Central memory CD8-positive, alpha-beta T cell (primary cell): Measurements from ENCODE around the gene PLXNA2.

Experiments used
- ATAC-seq: fragments of 150-1000 bp; cut with Tn5 transposase; replicated peaks from 2 replicates; pipeline ENCODE4 v1.10.0; 2022; ENCODE audit warnings: mild to moderate bottlenecking, moderate FRiP score, moderate number of reproducible peaks; ENCODE audit not compliant: poor library complexity, severe bottlenecking; ENCODE audit errors: extremely low read depth
- DNase-seq, 2 donors: peaks; one replicate each; pipeline ENCODE4 v3.0.0; 2021; ENCODE audit warnings: low spot score in 2 of 2
- H3K27ac Mint-ChIP-seq: one replicate; pipeline ENCODE4 v1.8.0; 2022; ENCODE audit warnings: low read depth, mild to moderate bottlenecking, moderate library complexity, mixed read lengths
- H3K27me3 Mint-ChIP-seq: one replicate; pipeline ENCODE4 v1.8.0; 2022; ENCODE audit warnings: mixed read lengths
- H3K36me3 Mint-ChIP-seq: one replicate; pipeline ENCODE4 v1.8.0; 2022; ENCODE audit warnings: mild to moderate bottlenecking, moderate library complexity, mixed read lengths; ENCODE audit not compliant: insufficient read depth
- H3K4me1 Mint-ChIP-seq: one replicate; pipeline ENCODE4 v1.8.0; 2022; ENCODE audit warnings: mixed read lengths
- H3K4me3 Mint-ChIP-seq: one replicate; pipeline ENCODE4 v1.8.0; 2022; ENCODE audit warnings: mild to moderate bottlenecking, moderate library complexity, mixed read lengths
- H3K9me3 Mint-ChIP-seq: one replicate; pipeline ENCODE4 v1.8.0; 2022; ENCODE audit warnings: mixed read lengths

Gene PLXNA2

DNA sequence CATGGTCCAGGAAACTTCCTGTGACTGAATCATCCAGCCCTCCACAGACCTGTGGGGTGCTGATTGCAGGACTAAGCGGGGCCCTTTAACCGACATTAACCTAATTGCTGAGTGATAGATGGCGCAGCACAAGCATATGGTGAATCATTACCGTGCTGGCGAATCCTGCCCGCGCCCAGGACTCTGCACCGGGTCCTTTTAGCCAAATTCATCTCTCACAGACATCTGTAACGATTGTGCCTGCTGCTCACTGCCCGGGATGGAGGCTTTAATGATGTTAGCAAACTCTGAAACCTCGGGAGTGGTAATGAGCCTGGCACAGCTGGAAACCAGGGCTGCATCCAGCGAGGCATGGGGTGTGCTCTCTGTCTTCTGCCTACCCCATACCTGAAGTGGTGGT, 185.9 kb downstream of the PLXNA2 start:
- no peak for DNase-seq
- Mint-ChIP-seq H3K27ac (no peak overlapping the region), H3K4me3 (no peak overlapping the region), H3K4me1 (no peaks in the 10 kb centered on the region), H3K9me3 (no peaks in the 10 kb centered on the region), H3K36me3 (no peaks in the 10 kb centered on the region), H3K27me3 (peaks cover 62% of the 10 kb centered on the region)
- ATAC-seq = no peak

DNA sequence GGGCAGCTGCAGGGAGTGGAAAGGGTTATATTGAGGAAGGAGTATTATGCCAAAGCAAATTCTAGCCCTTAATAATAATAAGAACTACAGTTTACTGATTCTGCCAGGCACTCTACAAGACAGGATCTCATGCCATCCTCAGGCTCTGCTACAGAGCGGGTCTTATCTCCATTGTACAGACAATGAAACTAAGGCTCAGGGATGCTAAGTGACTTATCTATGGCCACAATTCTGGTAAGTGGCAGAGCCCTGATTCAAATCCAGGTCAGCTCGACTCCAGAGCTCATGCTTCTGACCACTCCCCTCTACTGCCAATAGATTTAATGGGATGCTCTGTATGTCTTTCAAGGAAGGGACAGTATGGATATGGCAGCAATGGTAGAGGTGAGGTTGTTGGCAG, 187.1 kb downstream of the PLXNA2 start:
- Mint-ChIP-seq H3K36me3 (no peaks in the 10 kb centered on the region), H3K4me1 (no peaks in the 10 kb centered on the region), H3K9me3 (no peaks in the 10 kb centered on the region), H3K27ac (no peak overlapping the region), H3K27me3 (peaks cover 50% of the 10 kb centered on the region), H3K4me3 (no peak overlapping the region)
- no peak for ATAC-seq
- no peak for DNase-seq

DNA sequence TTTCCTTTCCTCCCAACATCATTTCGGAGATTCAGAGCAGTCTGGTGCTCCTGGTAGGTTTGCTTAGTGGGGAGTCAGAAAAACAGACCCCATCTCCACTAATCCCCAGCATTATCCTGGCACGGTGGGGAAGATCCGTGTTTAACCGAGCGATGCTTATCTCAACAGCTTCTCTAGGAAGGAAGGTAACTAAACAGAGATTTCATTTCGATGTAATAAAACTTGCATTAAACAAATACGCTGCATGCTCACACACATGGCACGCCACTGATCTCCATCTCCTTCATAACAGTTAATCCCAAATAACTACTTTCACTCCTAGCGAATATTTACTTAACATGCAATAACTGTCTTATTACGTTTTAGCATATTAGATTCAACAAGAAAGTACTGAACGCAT, 188.6 kb downstream of the PLXNA2 start:
- H3K36me3 Mint-ChIP-seq = no peaks in the 10 kb centered on the region
- DNase-seq (no peak), ATAC-seq (no peak)
- peaks cover 45% of the 10 kb centered on the region for H3K27me3 Mint-ChIP-seq
- no peaks in the 10 kb centered on the region for H3K9me3 Mint-ChIP-seq
- no peak overlapping the region for H3K4me3 Mint-ChIP-seq
- no peak overlapping the region for H3K27ac Mint-ChIP-seq
- no peaks in the 10 kb centered on the region for H3K4me1 Mint-ChIP-seq

DNA sequence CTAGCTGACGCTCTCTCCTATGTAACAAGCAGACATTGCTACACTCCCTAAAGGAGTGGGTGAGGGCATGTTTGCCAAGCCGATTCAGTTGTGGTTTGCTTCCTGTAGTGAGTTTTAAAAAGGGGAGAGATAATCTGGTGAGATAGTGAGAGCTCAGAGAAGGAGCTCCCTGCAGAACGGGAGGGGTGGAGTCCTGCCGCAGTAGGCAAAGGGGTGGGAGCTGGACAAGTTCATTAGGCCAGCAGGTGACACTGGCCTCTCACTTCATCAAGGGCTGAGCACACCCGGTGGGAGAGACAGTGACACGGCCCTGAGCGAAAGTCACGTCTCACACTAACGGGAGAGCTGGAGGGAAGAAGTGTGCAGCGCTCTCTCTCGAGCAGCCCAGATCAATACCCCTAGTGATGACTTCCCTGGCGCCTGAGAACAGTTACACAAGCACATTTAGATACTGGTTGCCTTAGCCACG, 189.2 kb downstream of the PLXNA2 start:
- DNase-seq (no peak), ATAC-seq (no peak)
- Mint-ChIP-seq H3K27ac (no peak overlapping the region), H3K36me3 (no peaks in the 10 kb centered on the region), H3K4me1 (no peaks in the 10 kb centered on the region), H3K9me3 (no peaks in the 10 kb centered on the region), H3K4me3 (no peak overlapping the region), H3K27me3 (peaks cover 40% of the 10 kb centered on the region)

DNA sequence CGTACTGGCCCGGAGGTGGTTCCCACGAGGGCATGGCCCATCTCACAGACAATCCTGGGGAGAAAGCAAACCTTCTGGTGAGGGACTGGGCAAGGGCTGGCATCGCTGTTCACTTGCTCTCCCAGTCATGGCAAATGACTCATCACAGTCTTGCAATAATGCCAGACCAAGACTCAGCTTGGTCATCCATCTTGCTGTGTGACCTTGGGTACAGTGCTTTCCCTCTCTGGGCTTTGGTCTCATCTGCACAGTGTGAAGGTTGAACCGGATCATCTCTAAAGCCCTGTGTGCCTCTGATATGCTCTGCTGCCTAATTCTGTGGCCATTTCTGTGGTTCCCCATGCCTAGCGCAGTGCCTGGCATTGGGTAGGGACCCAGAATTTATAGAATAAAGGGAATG, 189.7 kb downstream of the PLXNA2 start:
- Mint-ChIP-seq H3K36me3 (no peaks in the 10 kb centered on the region), H3K27me3 (peaks cover 35% of the 10 kb centered on the region), H3K27ac (no peak overlapping the region), H3K4me1 (no peaks in the 10 kb centered on the region), H3K4me3 (no peak overlapping the region), H3K9me3 (no peaks in the 10 kb centered on the region)
- DNase-seq (no peak), ATAC-seq (no peak)

DNA sequence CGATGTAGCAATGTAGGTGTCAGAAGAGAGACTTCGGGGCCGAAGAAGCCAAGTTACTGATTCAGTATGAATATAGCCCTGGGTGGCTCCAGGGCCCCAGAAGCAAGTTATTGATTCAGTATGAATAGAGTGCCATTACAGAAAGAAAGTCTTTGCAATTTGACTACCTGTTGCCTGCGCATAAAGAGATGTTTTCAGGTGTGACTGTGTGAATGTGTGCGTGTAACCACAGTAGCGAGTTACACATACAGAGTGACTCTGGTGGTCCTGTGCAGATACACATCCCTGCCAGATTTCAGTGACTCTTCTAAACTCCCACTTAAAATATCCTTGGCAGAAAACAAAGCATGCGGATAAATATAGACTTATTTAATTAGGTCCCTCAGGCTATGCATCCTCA, 190.5 kb downstream of the PLXNA2 start:
- ATAC-seq = no peak
- H3K27ac Mint-ChIP-seq = no peak overlapping the region
- H3K9me3 Mint-ChIP-seq = no peaks in the 10 kb centered on the region

DNA sequence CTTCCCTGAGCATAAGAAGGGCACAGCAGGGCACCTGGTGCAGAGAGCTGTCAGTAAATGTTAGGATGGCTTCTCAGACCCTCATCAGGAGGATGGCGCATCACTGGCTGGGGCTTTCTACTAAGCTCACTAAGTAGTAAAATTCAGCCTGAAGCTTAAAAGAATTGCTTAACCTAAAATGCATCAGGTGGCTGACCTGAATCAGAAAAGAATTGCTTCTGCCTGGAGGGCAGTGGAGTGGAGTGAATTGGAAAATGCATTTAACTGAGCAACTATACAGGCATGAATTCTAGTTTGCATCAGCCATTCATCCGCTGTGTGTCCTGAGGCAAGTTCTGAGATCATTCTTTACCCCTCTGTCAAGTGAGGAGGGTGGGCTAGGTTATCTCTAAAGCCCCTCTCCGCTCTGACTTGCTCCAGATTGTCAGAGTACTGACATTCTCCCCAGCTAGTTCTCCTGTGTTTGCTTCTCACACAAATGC, 191.2 kb downstream of the PLXNA2 start:
- H3K4me1 Mint-ChIP-seq = no peaks in the 10 kb centered on the region
- peaks cover 28% of the 10 kb centered on the region for H3K27me3 Mint-ChIP-seq
- H3K27ac Mint-ChIP-seq = no peak overlapping the region
- DNase-seq (no peak), ATAC-seq (no peak)
- H3K9me3 Mint-ChIP-seq = no peaks in the 10 kb centered on the region
- no peaks in the 10 kb centered on the region for H3K36me3 Mint-ChIP-seq
- H3K4me3 Mint-ChIP-seq = no peak overlapping the region

More for the DNA sequence above, 190.5 kb downstream of the PLXNA2 start:
- peaks cover 28% of the 10 kb centered on the region for H3K27me3 Mint-ChIP-seq
- H3K4me1 Mint-ChIP-seq = no peaks in the 10 kb centered on the region
- no peaks in the 10 kb centered on the region for H3K36me3 Mint-ChIP-seq
- H3K4me3 Mint-ChIP-seq = no peak overlapping the region
- no peak for DNase-seq

DNA sequence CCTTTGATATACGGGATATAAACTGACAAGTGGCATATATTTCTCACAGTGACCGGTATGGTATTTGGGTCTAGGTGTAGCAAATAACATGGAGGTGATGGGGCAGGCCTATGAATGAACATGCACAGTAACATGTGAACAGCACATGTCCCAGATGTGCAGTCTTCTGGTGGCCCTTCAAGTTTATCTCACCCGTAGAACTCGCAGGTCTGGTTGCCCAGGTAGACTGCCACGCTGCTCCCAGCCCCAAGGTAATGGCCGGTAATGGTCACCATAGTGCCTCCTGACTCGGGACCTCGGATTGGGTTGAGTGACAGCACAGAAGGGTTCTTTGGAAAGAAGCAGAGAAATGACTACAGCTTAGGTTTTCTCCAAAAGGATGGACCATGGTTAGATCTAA, 192.0 kb downstream of the PLXNA2 start:
- peaks cover 28% of the 10 kb centered on the region for H3K27me3 Mint-ChIP-seq
- H3K4me1 Mint-ChIP-seq = no peaks in the 10 kb centered on the region
- H3K4me3 Mint-ChIP-seq = no peak overlapping the region
- DNase-seq = no peak
- no peak overlapping the region for H3K27ac Mint-ChIP-seq
- no peaks in the 10 kb centered on the region for H3K36me3 Mint-ChIP-seq
- no peaks in the 10 kb centered on the region for H3K9me3 Mint-ChIP-seq
- ATAC-seq = no peak

DNA sequence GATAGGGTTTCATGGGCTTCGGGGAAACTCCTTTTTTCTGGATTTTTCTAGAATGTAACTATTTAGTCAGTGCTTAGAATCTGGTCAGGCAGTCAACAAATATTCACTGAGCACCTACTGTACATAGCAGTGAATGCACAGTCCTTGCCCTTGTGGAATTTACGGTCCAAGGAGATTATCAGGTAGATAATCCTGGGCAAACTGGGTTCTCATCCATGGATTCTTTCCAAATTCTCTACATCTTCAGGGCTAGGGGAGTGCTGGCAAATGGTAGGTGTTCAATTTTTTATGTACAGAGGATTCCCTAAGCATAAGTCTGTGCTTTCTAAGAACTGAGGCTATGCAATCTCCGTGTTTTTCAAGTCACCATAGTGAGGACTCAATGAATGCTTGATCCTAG, 192.5 kb downstream of the PLXNA2 start:
- no peak for ATAC-seq
- Mint-ChIP-seq H3K27ac (no peak overlapping the region), H3K36me3 (no peaks in the 10 kb centered on the region), H3K9me3 (no peaks in the 10 kb centered on the region), H3K27me3 (peaks cover 24% of the 10 kb centered on the region), H3K4me1 (no peaks in the 10 kb centered on the region), H3K4me3 (no peak overlapping the region)
- no peak for DNase-seq

DNA sequence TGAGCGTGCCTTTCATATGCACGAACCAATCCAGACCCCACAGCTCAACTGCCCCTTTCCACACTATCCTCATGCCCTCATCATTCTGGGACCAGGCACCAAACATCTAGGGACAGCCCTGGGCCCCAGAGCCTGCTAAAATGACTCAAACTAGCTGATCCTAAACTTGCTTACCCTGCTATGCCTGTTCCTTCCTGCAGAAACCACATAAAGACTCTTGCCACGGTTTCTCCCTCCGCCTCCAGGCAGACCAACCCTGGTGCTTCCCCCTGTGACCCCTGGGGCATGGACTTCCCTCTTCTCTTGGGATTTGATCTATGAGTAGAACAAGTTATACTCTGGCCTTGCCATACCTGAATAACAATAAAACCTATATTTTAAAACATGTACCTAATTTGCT, 195.3 kb downstream of the PLXNA2 start:
- Mint-ChIP-seq H3K27me3 (peaks cover 10% of the 10 kb centered on the region), H3K4me3 (no peak overlapping the region), H3K4me1 (no peaks in the 10 kb centered on the region), H3K9me3 (no peaks in the 10 kb centered on the region), H3K27ac (no peak overlapping the region), H3K36me3 (no peaks in the 10 kb centered on the region)
- no peak for ATAC-seq
- no peak for DNase-seq

DNA sequence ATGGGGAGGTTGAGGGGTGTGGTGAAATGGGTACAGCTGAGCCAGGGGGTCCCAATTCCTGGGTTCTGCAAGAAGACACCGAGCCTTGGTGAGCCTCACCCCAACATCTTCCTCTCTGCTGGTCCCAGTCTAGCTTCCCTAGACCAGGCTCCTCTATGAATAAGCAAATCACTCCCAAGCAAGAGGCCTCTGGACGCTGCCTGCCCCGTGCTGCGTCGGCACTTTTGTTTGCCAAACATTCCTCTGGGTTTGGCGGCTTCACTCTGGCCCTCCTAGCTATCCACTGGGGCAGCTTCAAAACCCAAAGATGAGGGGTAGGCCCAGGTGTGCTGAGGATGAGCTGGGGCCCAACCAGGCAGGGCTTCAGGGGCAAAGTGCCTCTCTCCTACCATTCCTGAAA, 196.2 kb downstream of the PLXNA2 start:
- ATAC-seq (no peak), DNase-seq (no peak)
- Mint-ChIP-seq H3K4me1 (no peaks in the 10 kb centered on the region), H3K4me3 (no peak overlapping the region), H3K36me3 (no peaks in the 10 kb centered on the region), H3K27ac (no peak overlapping the region), H3K9me3 (no peaks in the 10 kb centered on the region), H3K27me3 (peaks cover 10% of the 10 kb centered on the region)

DNA sequence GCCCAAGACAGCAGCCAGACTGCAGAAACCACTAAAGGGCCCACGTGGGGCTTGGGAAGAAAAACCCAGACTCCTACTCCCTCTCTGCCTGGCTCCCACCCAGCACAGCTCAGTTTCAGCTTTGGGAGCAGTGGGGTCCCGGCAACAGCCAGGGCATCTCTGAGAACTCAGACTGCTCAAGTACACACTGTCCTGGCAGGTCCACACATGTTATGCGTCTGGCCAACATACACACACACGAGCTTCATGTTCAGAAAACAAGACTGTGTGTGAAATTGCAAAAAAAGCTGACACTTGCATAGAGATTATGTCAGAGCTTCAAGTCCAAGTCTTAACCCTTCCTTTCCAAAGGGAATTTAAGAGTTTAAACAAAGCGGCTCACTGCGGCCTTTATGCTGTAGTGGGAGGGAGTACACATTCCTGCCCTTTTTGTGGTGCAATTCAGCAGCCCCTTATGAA, 196.7 kb downstream of the PLXNA2 start:
- Mint-ChIP-seq H3K27ac (no peak overlapping the region), H3K27me3 (peaks cover 10% of the 10 kb centered on the region), H3K4me3 (no peak overlapping the region), H3K9me3 (no peaks in the 10 kb centered on the region), H3K36me3 (no peaks in the 10 kb centered on the region), H3K4me1 (no peaks in the 10 kb centered on the region)
- ATAC-seq (no peak), DNase-seq (no peak)

DNA sequence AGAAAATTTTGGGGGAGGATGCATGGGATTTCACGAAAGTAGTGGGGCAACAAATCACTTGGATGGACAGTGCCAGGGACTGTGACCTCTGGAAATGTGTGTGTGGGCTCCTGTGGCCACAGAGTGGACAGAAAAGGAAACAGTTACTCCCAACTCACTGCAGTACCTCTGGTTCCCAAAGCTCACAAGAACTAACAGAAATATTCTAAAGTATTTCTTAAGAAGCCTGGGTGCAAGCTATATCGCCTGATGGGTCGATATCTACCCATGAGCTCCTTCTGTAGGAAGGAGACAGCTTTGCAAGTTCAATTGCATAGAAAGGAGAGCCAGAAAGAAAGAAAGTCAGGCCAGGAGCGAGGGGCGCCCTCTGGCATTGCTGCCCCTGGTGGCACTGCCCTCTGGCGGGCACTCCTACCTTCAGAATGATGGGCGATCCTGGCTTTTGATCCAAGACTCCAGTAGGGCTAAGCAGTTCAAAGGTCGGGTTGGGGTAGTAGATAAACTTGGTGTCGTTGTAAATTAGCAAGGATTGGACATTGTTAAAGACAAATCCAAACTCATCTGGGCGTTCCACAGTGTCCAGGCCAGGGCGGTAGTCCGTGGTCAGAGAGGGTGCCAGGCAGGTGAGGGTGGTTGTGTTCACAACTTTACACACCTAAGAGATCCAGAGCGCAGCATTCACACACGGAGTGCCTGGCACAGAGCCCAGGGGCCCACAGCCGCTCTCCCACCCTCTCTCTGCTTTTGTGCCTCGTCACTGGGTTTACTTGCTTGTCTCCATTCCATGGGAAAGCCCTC, 198.5 kb downstream of the PLXNA2 start:
- no peak overlapping the region for H3K4me3 Mint-ChIP-seq
- no peaks in the 10 kb centered on the region for H3K9me3 Mint-ChIP-seq
- no peaks in the 10 kb centered on the region for H3K36me3 Mint-ChIP-seq
- peaks cover 10% of the 10 kb centered on the region for H3K27me3 Mint-ChIP-seq
- DNase-seq (no peak), ATAC-seq (no peak)
- H3K4me1 Mint-ChIP-seq = no peaks in the 10 kb centered on the region
- H3K27ac Mint-ChIP-seq = no peak overlapping the region
